Activated CD4-positive, alpha-beta T cell treated with anti-CD3 and anti-CD28 coated beads, Interleukin-2, Interleukin-6, amounts not matched to agents 100 ng/mL and 50 ng/mL, durations not matched to agents 16 hours and 8 hours (primary cell): ENCODE results near the gene ASIC4.
A peak's percentile ranks its signal among the peaks of the same experiment; 100 is the strongest.

ENCODE experiments used
- DNase-seq: peaks from one replicate; pipeline ENCODE4 v3.0.0-alpha.2; 2020

Gene ASIC4

GRCh38 chr2:219498280-219499057 is 15.8 kb upstream of the ASIC4 start, which contains the start of gene GMPPA:
Gene GMPPA (plus strand): TSS chr2:219498891. CDS start chr2:219499976, 1,085 bp downstream.
- peak; percentile 98 for DNase-seq

GRCh38 chr2:219499058-219499307 is 15.3 kb upstream of the ASIC4 start:
- no peak for DNase-seq

- no peak for DNase-seq
These were observed 14.7 kb upstream of the ASIC4 start for GRCh38 chr2:219499555-219499954.

- DNase-seq, result no peak
These were observed 14.1 kb upstream of the ASIC4 start for GRCh38 chr2:219500135-219500534.

GRCh38 chr2:219501849-219502248 is 12.4 kb upstream of the ASIC4 start:
- DNase-seq, result no peak

GRCh38 chr2:219502618-219503017 is 11.7 kb upstream of the ASIC4 start:
- no peak for DNase-seq

- DNase-seq, result no peak
These were observed 8.7 kb upstream of the ASIC4 start for GRCh38 chr2:219505585-219505984.

GRCh38 chr2:219506153-219506801 is 8.0 kb upstream of the ASIC4 start:
- DNase-seq, result no peak

- no peak for DNase-seq
These were observed 7.3 kb upstream of the ASIC4 start for GRCh38 chr2:219506802-219507526.

- DNase-seq, result no peak
These were observed 6.5 kb upstream of the ASIC4 start for GRCh38 chr2:219507581-219508443.

- DNase-seq, result no peak
These were observed 5.9 kb upstream of the ASIC4 start for GRCh38 chr2:219508444-219508734.

- DNase-seq, result no peak
These were observed 5.1 kb upstream of the ASIC4 start for GRCh38 chr2:219508971-219509779.

- DNase-seq, result peak; percentile 60
These were observed 4.3 kb upstream of the ASIC4 start for GRCh38 chr2:219509780-219510511.

GRCh38 chr2:219510512-219511135 is 3.7 kb upstream of the ASIC4 start:
- no peak for DNase-seq

- no peak for DNase-seq
These were observed 2.5 kb upstream of the ASIC4 start for GRCh38 chr2:219511547-219512325.

- no peak for DNase-seq
These were observed 1.6 kb upstream of the ASIC4 start for GRCh38 chr2:219512524-219513216.

GRCh38 chr2:219513787-219514186 is 495 bp upstream of the ASIC4 start:
- no peak for DNase-seq

- no peak for DNase-seq
These were observed 554 bp downstream of the ASIC4 start for GRCh38 chr2:219514836-219515235.

GRCh38 chr2:219515874-219516629 is 1.8 kb downstream of the ASIC4 start:
- DNase-seq, result no peak
